ENCODE results near the gene UNC13B. TPM values are rescaled to one million over a fixed set of nuclear protein-coding genes. Genes with fewer than 3 reads are reported as not detected.

Gene UNC13B
- total and polyA plus RNA-seq, 2 of the 13 experiments (the other 11 are each of a cell fraction or from before 2014, with no cell fraction given), result 14.0 to 18.3 TPM

- TF ChIP-seq LBX2 (CRISPR knock-in tag; IDR thresholded peaks at IDR 0.05; ENCODE audit: borderline replicate concordance) (no peak), THAP7 (CRISPR knock-in tag; IDR thresholded peaks at IDR 0.05) (0 out of 2 replicates have a peak, but pooled peaks have one; percentile 76), DBP (CRISPR knock-in tag; IDR thresholded peaks at IDR 0.05; ENCODE audit: not compliant biosample characterization) (no peak), MEF2D (CRISPR knock-in tag; IDR thresholded peaks at IDR 0.05) (peak; percentile 36; the same call in 1 of the 2 replicates), NR2F1 (CRISPR knock-in tag; IDR thresholded peaks at IDR 0.05) (0 out of 4 replicates have a peak, but pooled peaks of 1 of the 2 experiments have one; percentile 13), TAF1 (CRISPR knock-in tag; IDR thresholded peaks at IDR 0.05) (no peak; the same call in 1 of the 2 replicates), HNF1B (CRISPR knock-in tag; IDR thresholded peaks at IDR 0.05) (peak; percentile 56), ZFP91 (CRISPR knock-in tag; IDR thresholded peaks at IDR 0.05; ENCODE audit: borderline replicate concordance) (peak; percentile 47; the same call in 1 of the 2 replicates), SNAPC2 (CRISPR knock-in tag; IDR thresholded peaks at IDR 0.05) (no peak), KAT2B (IDR thresholded peaks at IDR 0.05; ENCODE audit: borderline replicate concordance, low read depth, low read length) (no peak), REL (CRISPR knock-in tag; conservative IDR thresholded peaks at IDR 0.05) (0 out of 2 replicates have a peak, but pooled peaks have one; percentile 62), EEA1 (CRISPR knock-in tag; IDR thresholded peaks at IDR 0.05; ENCODE audit: borderline replicate concordance) (0 out of 2 replicates have a peak, but pooled peaks have one; percentile 24), ZNF281 (CRISPR knock-in tag; IDR thresholded peaks at IDR 0.05; ENCODE audit: borderline replicate concordance) (no peak), TEAD3 (CRISPR knock-in tag; optimal IDR thresholded peaks at IDR 0.05; ENCODE audit: borderline replicate concordance) (peak; percentile 26), BHLHE40 (IDR thresholded peaks at IDR 0.05; ENCODE audit: low read length) (peak; percentile 84), ZBTB34 (CRISPR knock-in tag; IDR thresholded peaks at IDR 0.05) (no peak)
Measured at GRCh38 chr9:35115680-35116538, 45.9 kb upstream of the UNC13B start, which contains the start of gene ATOSB (continued).
